Stimulated activated naive CD8-positive, alpha-beta T cell treated with anti-CD3 and anti-CD28 coated beads, Interleukin-15, Interleukin-2, amounts not matched to agents 100 U/mL and 50 U/mL, for 24 hours (primary cell): ENCODE results near the gene SPCS3.

Experiments used
- ATAC-seq: fragments of 150-1000 bp; cut with Tn5 transposase; one replicate; pipeline ENCODE4 v1.10.0; 2021
- DNase-seq: peaks from one replicate; pipeline ENCODE4 v3.0.0; 2021

Gene SPCS3

DNA sequence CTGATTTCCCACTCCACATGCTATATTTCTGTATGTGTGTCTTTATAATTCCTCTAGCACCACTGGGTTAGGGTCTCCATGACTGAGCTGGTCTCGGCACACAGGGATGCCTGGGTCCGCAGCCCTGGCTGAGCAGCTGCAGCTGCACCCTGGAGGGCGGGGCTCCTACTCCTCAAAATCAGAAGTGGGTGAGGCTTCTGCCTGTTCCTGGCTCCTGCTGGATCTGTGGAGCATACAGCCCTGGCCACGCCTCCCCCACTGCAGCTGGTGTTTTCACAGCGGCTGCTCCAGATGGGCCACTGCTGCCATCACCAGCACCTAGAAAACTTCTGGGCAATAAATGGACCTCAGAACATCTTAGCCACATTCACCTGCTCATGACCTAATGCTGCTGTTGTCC, 30.9 kb downstream of the SPCS3 start:
- ATAC-seq: no peak

DNA sequence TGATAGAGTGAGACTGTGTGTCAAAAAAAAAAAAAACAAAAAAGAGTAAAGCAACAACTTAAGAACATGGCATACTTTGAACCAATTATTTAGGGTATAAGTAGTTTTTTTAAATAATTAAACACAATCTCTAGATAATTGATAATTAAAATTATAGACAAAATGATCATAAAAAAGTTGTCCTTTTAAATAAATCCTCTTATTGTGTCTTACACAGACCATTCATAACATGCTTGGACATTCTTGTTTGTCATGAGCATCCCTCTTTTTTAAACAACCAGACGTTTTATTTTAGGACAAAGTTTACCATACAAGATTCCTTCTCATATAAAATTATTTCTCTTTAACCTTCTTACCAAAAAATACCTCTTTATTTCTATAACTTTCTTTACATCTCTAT, 35.1 kb downstream of the SPCS3 start:
- no peak for DNase-seq
- no peak for ATAC-seq

More for the DNA sequence above, 30.9 kb downstream of the SPCS3 start:
- DNase-seq: no peak

DNA sequence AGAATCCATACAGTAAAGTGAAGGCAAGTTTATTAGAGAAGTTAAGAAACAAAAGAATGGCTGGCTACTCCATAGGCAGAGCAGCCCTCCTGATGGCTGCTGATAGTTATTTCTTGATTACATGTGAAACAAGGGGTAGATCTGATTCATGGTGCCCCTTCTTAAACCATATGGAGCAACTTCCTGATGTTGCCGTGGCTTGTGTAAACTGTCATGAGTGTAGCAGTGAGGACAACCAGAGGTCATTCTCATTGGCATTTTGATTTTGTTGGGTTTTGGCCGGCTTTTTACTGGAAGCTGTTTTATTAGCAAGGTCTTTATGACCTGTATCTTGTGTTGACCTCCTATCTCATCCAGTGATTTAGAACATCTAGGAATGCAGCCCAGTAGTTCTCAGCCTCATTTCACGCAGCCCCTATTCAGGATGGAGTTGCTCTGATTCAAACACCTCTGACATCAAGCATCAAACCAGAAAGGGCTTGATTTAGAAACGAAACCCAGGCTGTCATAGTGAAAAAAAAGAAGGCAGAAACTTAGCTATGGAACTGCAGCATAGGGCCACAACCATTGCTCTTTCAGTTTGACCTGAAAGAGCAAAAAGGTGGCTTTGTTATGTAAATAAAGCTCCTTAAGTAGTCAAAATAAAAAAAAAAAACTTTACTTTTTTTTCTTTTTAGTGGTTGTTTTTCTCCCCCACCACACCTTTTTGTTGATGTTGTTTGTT, 37.8 kb downstream of the SPCS3 start:
- no peak for ATAC-seq
- no peak for DNase-seq

DNA sequence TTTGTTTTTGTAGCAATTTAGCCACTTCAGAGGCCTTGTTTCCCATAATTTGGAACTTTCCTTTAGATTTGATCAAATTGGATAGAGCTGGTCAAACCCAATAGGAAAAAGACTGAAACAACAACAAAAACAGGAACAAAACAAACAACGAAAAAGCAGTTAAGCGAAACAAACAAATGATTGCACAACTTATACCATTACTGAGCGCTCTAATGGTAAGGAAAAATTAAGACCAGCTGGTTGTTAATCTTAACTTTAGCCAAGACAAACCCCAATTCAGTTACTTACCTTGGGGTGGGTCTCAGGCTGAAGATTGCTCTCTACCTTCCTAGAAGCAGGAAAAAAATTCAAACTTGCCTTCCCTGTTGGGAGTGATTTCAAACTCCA, 38.3 kb downstream of the SPCS3 start:
- no peak for DNase-seq
- ATAC-seq: no peak

DNA sequence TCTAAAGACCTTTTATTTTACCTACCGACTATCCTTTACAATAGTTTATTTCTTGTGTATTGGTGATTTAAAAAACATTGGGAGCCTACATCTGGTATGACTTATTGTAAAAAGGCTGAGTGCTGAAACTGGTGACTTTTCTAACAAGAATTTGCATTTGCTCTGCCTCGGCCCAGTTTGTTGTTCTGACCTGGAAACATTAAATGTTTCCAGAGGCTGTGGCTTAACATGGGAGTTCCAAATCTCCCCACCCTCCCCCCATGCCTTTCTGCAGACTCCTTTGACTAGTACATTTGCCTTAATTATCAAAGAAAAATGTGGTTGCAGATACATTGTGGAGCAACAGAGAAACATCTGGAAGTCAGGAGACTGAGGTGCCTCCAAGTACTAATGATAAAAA, 39.8 kb downstream of the SPCS3 start:
- DNase-seq: no peak
- ATAC-seq: no peak

DNA sequence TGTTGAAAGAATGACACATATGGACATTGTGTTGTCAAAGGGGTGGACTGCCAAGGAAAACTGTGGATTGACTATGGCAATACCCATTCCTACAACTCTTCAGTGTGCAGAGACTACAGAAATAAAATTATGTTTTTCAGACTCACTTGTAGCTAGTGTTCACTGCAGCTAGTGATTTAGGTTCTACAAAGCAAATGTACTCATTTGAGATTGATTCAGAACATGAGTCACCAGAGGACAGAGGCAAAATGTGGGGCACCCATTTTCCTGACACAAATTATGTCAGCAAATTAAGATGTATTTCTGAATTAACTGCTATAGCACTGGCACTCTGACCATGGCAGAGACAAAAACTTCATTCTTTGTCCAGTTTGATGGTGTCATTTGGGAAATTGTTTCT, 40.7 kb downstream of the SPCS3 start:
- no peak for ATAC-seq
- DNase-seq: no peak

DNA sequence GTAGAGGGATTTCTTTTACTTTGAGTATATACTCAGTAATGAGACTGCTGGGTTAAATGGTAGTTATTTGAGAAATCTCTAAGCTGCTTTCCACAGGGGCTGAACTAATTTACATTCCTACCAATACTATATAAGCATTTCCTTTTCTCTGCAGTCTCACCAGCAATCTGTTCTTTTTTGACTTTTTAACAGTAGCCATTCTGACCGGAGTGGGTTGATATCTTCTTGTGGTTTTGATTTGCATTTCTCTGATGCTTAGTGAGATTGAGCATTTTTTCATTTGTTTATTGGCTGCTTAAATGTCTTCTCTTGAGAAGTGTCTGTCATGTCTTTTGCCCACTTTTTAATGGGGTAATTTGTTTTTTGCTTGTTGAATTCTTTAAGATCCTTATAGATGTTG, 43.3 kb downstream of the SPCS3 start:
- ATAC-seq: no peak
- no peak for DNase-seq

DNA sequence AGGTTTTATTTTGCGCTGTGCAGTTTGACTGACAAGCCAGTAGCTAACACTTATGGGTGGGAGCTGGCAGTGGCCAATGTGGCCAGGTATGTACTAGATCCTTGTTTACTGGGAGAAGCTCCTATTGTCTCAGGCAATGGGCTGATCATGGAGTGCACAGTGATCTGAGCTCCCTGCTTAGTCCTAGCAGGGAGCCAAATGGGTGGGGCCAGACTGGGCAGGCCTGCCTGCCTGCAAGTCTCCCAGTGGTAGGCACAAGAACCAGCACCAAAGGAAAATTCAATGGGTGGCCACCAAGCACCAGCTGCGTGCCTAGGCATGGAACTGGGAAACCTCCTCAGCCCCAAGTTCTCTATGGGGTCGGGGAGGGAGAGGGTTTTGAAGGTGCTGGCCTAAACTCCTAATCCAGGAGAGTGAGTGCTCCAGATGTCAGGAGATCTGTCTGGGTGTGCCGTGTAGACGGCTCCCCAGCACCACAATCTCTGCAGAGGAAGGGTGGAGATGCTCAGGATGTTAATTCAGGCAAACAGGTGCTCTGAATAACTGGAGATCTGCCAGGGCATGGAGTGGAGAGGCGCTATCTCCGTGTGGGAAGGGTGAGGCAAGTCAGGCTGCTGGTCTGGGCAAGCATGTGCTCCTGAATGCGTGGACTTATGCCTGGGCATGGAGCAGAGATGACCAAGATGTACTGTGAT, 48.2 kb downstream of the SPCS3 start:
- ATAC-seq (no peak), DNase-seq (no peak)

DNA sequence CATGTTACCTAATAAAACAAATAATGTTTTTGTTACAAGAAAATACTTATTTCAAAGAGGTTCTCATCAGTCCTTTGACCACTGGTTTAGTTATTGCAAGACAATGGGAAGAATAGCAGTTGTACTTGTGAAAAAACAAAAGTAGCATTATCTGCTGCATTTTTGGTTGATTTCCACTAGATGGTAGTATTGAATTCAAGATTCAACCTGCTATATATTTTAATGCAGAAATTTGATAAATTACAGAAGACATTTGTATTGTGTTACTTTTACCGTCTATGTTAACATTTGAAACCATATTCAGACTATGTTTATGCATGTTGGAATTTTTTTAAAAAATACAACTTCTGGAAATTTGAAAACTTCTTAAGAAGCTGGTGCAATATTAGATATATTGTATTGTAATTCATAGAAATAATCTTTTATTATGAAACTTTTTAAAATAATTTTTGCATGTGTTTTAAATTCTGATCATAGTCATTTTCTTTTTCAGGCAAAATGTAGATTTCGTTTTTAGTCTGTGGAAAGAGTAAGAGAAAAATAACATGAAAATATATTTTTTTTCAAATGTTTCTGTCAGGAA, 56.4 kb downstream of the SPCS3 start:
- DNase-seq: no peak
- ATAC-seq: no peak

DNA sequence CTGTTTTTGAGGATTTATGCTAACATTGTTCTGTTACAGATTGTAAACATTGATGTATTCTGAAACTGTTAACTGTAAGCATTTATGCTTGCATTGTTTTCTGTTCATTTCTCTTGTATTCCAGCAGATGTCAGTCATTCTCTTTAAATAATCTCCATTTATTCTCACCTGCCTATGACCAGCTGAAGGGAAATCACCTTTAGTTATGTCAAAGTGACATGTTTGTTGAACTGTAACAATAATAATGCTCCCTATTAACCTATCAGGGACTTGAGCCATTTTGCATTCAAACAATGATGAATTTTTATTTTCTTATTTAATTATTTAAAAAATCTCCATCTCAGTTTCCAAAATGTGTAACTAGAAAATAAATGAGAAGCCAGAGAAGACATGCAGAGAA, 58.0 kb downstream of the SPCS3 start:
- no peak for DNase-seq
- no peak for ATAC-seq

DNA sequence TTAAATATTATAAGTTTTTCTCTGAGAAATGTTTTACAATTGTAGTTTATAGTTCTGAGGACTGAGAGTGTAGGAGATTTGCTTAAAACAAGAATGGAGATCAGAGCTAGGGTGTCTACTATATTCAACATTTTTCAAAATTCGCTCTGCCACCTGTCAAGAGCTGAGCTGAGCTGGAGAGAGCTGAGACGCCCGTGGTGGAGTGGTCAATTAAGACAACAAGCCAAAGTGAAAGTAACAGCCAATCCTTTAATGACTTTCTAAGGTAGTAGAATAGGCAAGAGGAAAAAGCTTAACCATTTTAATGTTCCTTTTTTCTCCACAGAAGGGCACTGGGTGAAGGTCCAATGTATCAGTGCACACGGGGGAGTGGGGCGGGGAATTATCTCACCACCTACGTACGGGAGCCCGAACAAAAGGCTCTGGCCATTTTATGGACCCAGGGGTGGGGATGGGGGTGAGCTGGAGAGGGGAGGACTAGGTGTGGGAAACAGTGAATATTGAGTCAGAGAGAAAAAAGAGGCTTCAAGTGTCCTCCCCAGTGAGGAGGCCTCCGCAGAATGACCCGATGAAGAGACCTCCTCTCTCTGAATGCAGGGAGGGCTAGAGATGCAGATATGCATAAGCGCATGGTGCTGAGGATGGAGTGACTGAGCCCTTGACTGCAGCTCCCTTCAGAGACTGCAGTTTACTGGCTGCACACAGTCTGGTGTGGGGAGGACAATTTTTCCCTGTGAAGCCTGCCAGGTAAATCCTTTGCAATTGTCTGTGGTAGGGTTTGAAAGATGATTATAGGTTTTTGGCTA, 60.8 kb downstream of the SPCS3 start:
- no peak for ATAC-seq

More for the DNA sequence above, 60.8 kb downstream of the SPCS3 start:
- DNase-seq: no peak
